Kidney epithelial cell (primary cell): ENCODE results near the gene FAM171A2. TPM values are rescaled to one million over a fixed set of nuclear protein-coding genes. Genes with fewer than 3 reads are reported as not detected.
A peak's percentile ranks its signal among the peaks of the same experiment; 100 is the strongest.

Experiments
- DNase-seq: peaks from one replicate; pipeline ENCODE4 v3.0.0-alpha.2; 2010; ENCODE audit warnings: low read depth
- H3K27me3 ChIP-seq: 2 replicates; pipeline ENCODE4 v1.6.0; 2011; ENCODE audit warnings: low read length; ENCODE audit not compliant: control insufficient read depth, insufficient read depth
- H3K36me3 ChIP-seq: 2 replicates; pipeline ENCODE4 v1.5.1; 2011; ENCODE audit warnings: low read length; ENCODE audit not compliant: control insufficient read depth, insufficient read depth
- H3K4me3 ChIP-seq: 2 replicates; pipeline ENCODE4 v1.5.1; 2011; ENCODE audit warnings: low read depth, mild to moderate bottlenecking, control low read depth, low read length
- total RNA-seq: library from RNA; depleted of rRNA; stranded (reverse); fragments of >200 nt; gene quantifications from 2 replicates; pipeline ENCODE4 v1.2.3, GENCODE V29; 2015
- TF ChIP-seq, protein P1 (sequence below): IDR thresholded peaks from 2 replicates; pipeline ENCODE4 v1.5.1; 2011; ENCODE audit warnings: mild to moderate bottlenecking, moderate library complexity, low read length, control low read depth, inconsistent platforms; ENCODE audit not compliant: insufficient read depth, poor library complexity, severe bottlenecking

The FAM171A2 gene
- 12.6 and 16.3 TPM in 2 replicates for total RNA-seq

DNA sequence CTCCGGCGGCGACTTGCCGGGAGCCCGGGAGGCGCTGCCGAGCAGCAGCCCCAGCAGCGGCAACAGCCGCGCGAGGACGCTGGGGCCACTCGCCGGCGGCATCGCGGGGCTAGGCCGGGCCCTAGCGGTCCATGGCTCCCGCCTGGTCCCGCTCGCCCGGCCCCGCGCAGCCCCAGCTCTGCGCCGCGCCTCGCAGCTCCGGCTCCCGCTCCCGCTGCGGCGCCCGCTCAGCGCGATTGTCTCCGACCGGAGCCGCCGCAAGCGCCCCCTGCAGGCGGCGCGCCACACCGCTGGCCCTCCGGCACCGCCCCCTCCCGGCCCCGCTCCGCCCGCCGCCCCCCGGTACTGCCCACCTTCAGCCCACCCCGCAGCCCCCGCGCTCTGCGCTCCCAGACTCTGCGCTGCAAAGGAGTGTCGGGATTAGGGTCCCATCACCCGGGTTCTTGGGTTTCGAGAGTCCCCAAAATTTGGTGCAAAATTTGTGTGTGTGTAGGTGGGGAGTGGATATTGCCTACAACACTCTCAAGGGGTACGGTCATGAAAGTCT, at the start of gene FAM171A2:
Gene FAM171A2 (minus strand): TSS at position 241 of the 547 bp plus-strand sequence. CDS start 139 bp downstream, at position 102.
- H3K27me3 ChIP-seq: peaks cover 8% of the 10 kb centered on the region
- no peaks in the 10 kb centered on the region for H3K36me3 ChIP-seq
- TF ChIP-seq, protein P1, sequence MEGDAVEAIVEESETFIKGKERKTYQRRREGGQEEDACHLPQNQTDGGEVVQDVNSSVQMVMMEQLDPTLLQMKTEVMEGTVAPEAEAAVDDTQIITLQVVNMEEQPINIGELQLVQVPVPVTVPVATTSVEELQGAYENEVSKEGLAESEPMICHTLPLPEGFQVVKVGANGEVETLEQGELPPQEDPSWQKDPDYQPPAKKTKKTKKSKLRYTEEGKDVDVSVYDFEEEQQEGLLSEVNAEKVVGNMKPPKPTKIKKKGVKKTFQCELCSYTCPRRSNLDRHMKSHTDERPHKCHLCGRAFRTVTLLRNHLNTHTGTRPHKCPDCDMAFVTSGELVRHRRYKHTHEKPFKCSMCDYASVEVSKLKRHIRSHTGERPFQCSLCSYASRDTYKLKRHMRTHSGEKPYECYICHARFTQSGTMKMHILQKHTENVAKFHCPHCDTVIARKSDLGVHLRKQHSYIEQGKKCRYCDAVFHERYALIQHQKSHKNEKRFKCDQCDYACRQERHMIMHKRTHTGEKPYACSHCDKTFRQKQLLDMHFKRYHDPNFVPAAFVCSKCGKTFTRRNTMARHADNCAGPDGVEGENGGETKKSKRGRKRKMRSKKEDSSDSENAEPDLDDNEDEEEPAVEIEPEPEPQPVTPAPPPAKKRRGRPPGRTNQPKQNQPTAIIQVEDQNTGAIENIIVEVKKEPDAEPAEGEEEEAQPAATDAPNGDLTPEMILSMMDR: peak; percentile 6
- H3K4me3 ChIP-seq: peak within 1 kb of the TSS; percentile 76
- DNase-seq: no peak

DNA sequence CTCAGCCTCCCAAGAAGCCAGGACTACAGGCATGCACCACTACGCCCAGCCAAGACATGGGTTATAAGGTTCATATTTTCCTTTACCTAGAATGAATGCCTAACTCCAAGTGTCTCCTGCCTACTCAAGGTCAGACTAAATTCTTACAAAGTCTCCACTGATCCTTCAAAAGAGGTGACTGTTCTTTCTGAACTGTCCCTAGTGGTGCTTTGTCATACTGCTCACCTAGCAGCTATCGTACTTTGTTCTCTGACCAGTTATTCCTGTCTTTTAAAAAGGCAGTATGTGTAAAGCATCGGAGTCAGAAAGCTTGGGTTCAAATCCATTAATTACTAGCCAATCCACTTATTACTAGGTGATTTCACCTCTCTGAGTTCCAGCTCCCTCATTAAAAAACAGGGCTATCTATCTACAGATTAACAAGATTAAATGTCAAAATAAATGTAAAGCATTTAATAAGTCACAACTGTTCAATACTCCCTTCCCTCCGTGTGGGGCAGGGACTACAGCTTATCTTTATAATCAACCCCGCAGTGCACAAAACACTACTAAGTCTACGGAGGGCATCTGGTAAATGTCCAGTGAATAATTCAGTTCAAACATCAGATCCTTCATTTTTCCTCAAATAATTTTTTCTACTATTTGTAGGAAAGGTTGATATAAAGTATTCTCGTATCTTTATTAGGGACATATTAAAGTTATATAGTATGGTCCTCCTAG, 45.8 kb upstream of the FAM171A2 start:
- H3K27me3 ChIP-seq: no peaks in the 10 kb centered on the region
- no peak for DNase-seq
- TF ChIP-seq, protein P1: no peak
- no peaks in the 10 kb centered on the region for H3K36me3 ChIP-seq
- no peak overlapping the region for H3K4me3 ChIP-seq

DNA sequence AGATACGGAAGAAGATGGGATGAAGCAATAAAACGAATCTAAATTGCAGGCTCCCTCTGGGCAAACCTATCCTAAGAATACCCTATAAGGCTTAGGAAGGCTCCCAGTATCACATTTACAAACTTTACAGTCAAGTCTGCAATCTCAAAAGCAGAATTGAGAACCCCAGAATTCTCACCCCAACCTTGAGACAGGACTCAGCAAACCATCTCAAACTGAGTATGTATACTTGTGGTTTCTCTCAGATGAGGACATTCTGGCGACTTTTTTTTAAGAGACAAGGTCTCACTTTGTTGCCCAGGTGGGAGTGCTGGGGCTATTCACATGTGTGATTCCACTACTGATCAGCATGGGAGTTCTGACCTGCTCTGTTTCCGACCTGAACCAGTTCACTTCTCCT, 45.1 kb upstream of the FAM171A2 start:
- no peaks in the 10 kb centered on the region for H3K27me3 ChIP-seq
- no peaks in the 10 kb centered on the region for H3K36me3 ChIP-seq
- no peak overlapping the region for H3K4me3 ChIP-seq
- no peak for DNase-seq
- TF ChIP-seq, protein P1: no peak

DNA sequence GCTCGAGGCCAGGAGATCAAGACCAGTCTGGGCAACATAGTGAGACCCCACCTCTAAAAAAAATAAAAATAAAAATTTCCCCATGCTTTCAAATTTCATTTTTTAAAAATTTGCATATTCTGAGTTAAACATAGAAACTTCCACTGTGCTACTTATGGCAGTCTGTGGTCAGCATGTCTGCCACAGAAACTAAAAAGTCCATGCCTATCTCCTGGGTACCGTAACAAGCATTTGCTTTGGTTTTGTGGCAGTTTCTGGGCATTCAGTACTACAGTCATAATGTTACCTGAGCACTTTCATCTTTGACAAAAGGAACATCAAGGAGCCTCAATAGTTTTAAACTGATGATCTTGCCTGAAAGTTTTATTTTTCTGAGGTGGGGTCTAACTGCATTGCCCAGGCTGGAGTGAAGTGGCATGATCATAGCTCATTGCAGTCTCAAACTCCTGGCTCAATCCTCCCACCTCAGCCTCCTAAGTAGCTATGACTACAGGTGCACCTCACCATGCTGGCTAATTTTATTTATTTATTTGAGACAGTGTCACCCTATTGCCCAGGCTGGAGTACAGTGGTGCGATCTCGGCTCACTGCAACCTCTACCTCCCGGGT, 39.0 kb upstream of the FAM171A2 start:
- no peak overlapping the region for H3K4me3 ChIP-seq
- no peaks in the 10 kb centered on the region for H3K27me3 ChIP-seq
- H3K36me3 ChIP-seq: peaks cover 1% of the 10 kb centered on the region
- no peak for DNase-seq
- TF ChIP-seq, protein P1: no peak

DNA sequence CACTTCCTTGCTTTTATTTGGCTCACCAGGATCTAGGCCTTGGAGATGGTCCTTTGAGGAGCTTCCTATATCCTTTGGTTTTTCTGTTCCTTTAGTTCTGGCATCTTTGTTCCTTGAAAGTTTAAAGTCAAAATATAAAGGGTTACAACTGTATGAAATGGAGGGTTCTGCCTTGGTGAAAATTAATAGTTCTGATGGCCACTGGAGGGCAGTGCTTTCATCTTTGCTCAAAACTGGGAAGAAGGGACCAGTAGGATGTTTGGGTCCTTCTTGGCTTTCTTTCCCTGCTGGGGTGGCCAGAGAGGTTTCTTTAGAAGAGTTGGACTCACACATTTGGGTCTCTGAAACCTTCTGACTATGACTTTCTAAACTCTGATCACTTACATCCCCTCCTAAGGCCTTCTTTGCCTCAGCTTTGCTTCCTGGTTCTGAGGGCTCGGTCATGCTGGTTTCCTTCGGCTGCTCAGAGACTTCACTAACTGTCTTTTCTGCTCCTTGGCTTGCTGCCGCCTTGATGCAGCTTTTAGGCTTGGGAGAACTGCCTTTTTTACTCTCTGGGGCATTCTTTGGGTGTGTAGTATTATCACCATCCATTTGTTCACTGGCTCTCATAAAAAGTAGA, 36.7 kb upstream of the FAM171A2 start:
- TF ChIP-seq, protein P1: peak; percentile 46
- Histone ChIP-seq H3K4me3 (no peak overlapping the region), H3K36me3 (peaks cover 1% of the 10 kb centered on the region), H3K27me3 (no peaks in the 10 kb centered on the region)
- DNase-seq: no peak
